ENCODE data around the gene DSG3.

The DSG3 gene

GRCh38 chr18:31498574-31499524, 51.3 kb downstream of the DSG3 start:
- H3K4me3 ChIP-seq (ENCODE audit: low read length) = no peak overlapping the region
- no peak overlapping the region for H3K27ac ChIP-seq (ENCODE audit: low read depth, low read length)
- no peaks in the 10 kb centered on the region for H4K20me1 ChIP-seq (ENCODE audit: control insufficient read depth, insufficient read depth, low read depth, low read length)
- H3K4me2 ChIP-seq (ENCODE audit: low read length) = no peak overlapping the region
- no peaks in the 10 kb centered on the region for H3K9me2 ChIP-seq (replicated peaks; ENCODE audit: control insufficient read depth, low read length)
- H3K4me1 ChIP-seq (ENCODE audit: control insufficient read depth, low read length) = no peaks in the 10 kb centered on the region
- no peaks in the 10 kb centered on the region; the same call in 1 of the 2 replicates for H3K9me3 ChIP-seq (ENCODE audit: control insufficient read depth, insufficient read depth, low read length)
- TF ChIP-seq EZH2phosphoT487 (IDR thresholded peaks at IDR 0.05; ENCODE audit: borderline replicate concordance, low read length) (no peak), CTCF (IDR thresholded peaks at IDR 0.05; ENCODE audit: low read depth, low read length, poor library complexity, severe bottlenecking) (no peak)
- H3K36me3 ChIP-seq (ENCODE audit: control insufficient read depth, low read length) = no peaks in the 10 kb centered on the region
- H3F3A ChIP-seq (ENCODE audit: control insufficient read depth, insufficient read depth) = no peaks in the 10 kb centered on the region
- no peaks in the 10 kb centered on the region for H3K27me3 ChIP-seq (ENCODE audit: control insufficient read depth, low read length)
- H3K79me2 ChIP-seq (ENCODE audit: control insufficient read depth, low read length) = no peaks in the 10 kb centered on the region

GRCh38 chr18:31500051-31500688, 52.6 kb downstream of the DSG3 start:
- no peaks in the 10 kb centered on the region; the same call in 1 of the 2 replicates for H3K9me3 ChIP-seq (ENCODE audit: control insufficient read depth, insufficient read depth, low read length)
- no peaks in the 10 kb centered on the region for H3K4me1 ChIP-seq (ENCODE audit: control insufficient read depth, low read length)
- no peak overlapping the region for H3K4me2 ChIP-seq (ENCODE audit: low read length)
- H3K27ac ChIP-seq (ENCODE audit: low read depth, low read length) = no peak overlapping the region
- no peaks in the 10 kb centered on the region for H3F3A ChIP-seq (ENCODE audit: control insufficient read depth, insufficient read depth)
- H4K20me1 ChIP-seq (ENCODE audit: control insufficient read depth, insufficient read depth, low read depth, low read length) = no peaks in the 10 kb centered on the region
- H3K79me2 ChIP-seq (ENCODE audit: control insufficient read depth, low read length) = no peaks in the 10 kb centered on the region
- H3K27me3 ChIP-seq (ENCODE audit: control insufficient read depth, low read length) = no peaks in the 10 kb centered on the region
- no peaks in the 10 kb centered on the region for H3K9me2 ChIP-seq (replicated peaks; ENCODE audit: control insufficient read depth, low read length)
- H3K4me3 ChIP-seq (ENCODE audit: low read length) = no peak overlapping the region
- no peaks in the 10 kb centered on the region for H3K36me3 ChIP-seq (ENCODE audit: control insufficient read depth, low read length)
- TF ChIP-seq EZH2phosphoT487 (IDR thresholded peaks at IDR 0.05; ENCODE audit: borderline replicate concordance, low read length) (no peak), CTCF (IDR thresholded peaks at IDR 0.05; ENCODE audit: low read depth, low read length, poor library complexity, severe bottlenecking) (no peak)

GRCh38 chr18:31503011-31503410, 55.5 kb downstream of the DSG3 start:
- no peaks in the 10 kb centered on the region for H3K4me1 ChIP-seq (ENCODE audit: control insufficient read depth, low read length)
- H4K20me1 ChIP-seq (ENCODE audit: control insufficient read depth, insufficient read depth, low read depth, low read length) = no peaks in the 10 kb centered on the region
- no peak overlapping the region for H3K4me3 ChIP-seq (ENCODE audit: low read length)
- no peaks in the 10 kb centered on the region for H3K27me3 ChIP-seq (ENCODE audit: control insufficient read depth, low read length)
- H3F3A ChIP-seq (ENCODE audit: control insufficient read depth, insufficient read depth) = no peaks in the 10 kb centered on the region
- H3K9me2 ChIP-seq (replicated peaks; ENCODE audit: control insufficient read depth, low read length) = no peaks in the 10 kb centered on the region
- H3K27ac ChIP-seq (ENCODE audit: low read depth, low read length) = no peak overlapping the region
- no peak overlapping the region for H3K4me2 ChIP-seq (ENCODE audit: low read length)
- no peaks in the 10 kb centered on the region for H3K9me3 ChIP-seq (ENCODE audit: control insufficient read depth, insufficient read depth, low read length)
- H3K36me3 ChIP-seq (ENCODE audit: control insufficient read depth, low read length) = no peaks in the 10 kb centered on the region
- TF ChIP-seq CTCF (IDR thresholded peaks at IDR 0.05; ENCODE audit: low read depth, low read length, poor library complexity, severe bottlenecking) = no peak
- no peak for TF ChIP-seq EZH2phosphoT487 (IDR thresholded peaks at IDR 0.05; ENCODE audit: borderline replicate concordance, low read length)
- H3K79me2 ChIP-seq (ENCODE audit: control insufficient read depth, low read length) = no peaks in the 10 kb centered on the region
